Activated T-cell treated with anti-CD3 and anti-CD28 coated beads, Interleukin-2, amount 50 U/mL, for 24 hours (primary cell): ENCODE measurements around the gene KCNAB1.

Experiments used
- DNase-seq: peaks from one replicate; pipeline ENCODE4 v3.0.0-alpha.2; 2020
- H3K27ac Mint-ChIP-seq: 2 replicates; pipeline ENCODE4 v1.8.0; 2020; ENCODE audit warnings: mild to moderate bottlenecking, mixed read lengths
- H3K27me3 Mint-ChIP-seq: 2 replicates; pipeline ENCODE4 v1.8.0; 2020; ENCODE audit warnings: mixed read lengths
- H3K36me3 Mint-ChIP-seq: 2 replicates; pipeline ENCODE4 v1.8.0; 2020; ENCODE audit warnings: low read depth, mixed read lengths
- H3K4me1 Mint-ChIP-seq: 2 replicates; pipeline ENCODE4 v1.8.0; 2020; ENCODE audit warnings: low read depth, mixed read lengths
- H3K4me3 Mint-ChIP-seq: 2 replicates; pipeline ENCODE4 v1.8.0; 2020; ENCODE audit warnings: mild to moderate bottlenecking, moderate library complexity, mixed read lengths
- H3K9me3 Mint-ChIP-seq: 2 replicates; pipeline ENCODE4 v1.8.0; 2020; ENCODE audit warnings: mixed read lengths

Gene KCNAB1

DNA sequence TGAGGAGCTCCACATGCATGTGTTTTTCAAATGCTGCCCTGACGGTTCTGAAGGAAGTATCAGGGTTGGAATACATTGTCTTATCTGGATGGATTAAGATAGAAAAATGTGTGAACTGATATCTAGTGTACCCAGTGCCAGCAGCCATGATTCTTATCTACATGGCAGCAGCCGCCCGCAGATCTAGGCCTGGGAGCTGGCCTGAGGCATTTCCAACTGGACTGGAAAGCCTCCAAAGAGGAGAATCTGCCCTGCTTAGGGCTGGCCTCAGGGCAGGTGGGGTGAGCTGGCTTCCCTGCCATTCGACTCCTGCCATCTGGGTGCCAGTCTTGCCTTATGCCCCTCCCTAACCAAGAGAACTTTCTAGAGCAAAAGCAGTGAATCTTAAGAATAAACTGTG, 308.7 kb downstream of the KCNAB1 start:
- Mint-ChIP-seq H3K4me1 (no peaks in the 10 kb centered on the region), H3K4me3 (no peak overlapping the region), H3K9me3 (no peaks in the 10 kb centered on the region), H3K27ac (no peak overlapping the region), H3K27me3 (peaks cover 4% of the 10 kb centered on the region), H3K36me3 (no peaks in the 10 kb centered on the region)
- no peak for DNase-seq

DNA sequence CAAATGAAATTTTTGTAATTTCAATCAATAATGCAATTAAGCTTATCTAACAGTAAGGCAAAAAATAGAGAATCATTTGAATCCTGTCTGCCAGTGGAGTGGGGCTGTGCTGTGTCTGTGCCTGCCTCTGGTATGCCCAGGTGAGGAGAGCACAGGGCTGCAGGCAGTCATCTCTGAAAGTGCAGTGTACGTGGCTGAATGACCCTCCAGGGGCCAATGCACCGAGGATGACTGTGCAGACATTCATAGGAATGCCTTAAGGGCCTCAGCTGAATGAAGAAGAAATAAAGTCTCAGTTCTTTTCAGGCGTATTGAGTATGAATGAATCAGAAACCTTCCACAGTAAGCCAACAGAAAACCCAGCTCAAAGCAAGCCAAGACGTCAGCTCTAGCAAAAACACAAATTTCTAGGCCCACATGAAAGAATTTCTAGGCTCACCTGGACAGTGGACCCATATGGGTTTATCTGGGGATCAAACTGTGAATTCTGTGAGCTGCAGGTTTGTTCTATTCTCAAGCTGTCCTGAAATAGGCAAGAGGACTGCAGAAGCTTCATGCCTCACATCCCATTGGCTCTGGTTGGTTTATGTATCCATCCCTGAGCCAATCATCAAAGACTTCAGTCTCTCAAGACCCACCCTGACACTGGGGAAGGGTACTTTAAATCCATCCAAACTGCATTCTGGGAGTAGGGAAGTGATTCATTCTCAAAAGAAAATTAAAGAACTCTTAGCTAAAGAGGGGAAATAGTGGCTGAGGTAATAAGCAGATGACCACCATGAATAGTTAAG, 311.2 kb downstream of the KCNAB1 start:
- no peak overlapping the region for H3K27ac Mint-ChIP-seq
- H3K4me3 Mint-ChIP-seq = no peak overlapping the region

GRCh38 chr3:156432563-156432962, 312.2 kb downstream of the KCNAB1 start:
- Mint-ChIP-seq H3K9me3 (no peaks in the 10 kb centered on the region), H3K4me3 (no peak overlapping the region), H3K27ac (no peak overlapping the region), H3K36me3 (no peaks in the 10 kb centered on the region), H3K27me3 (peaks cover 19% of the 10 kb centered on the region), H3K4me1 (no peaks in the 10 kb centered on the region)
- no peak for DNase-seq

More for the DNA sequence above, 311.2 kb downstream of the KCNAB1 start:
- no peaks in the 10 kb centered on the region for H3K36me3 Mint-ChIP-seq
- H3K27me3 Mint-ChIP-seq = peaks cover 15% of the 10 kb centered on the region
- no peaks in the 10 kb centered on the region for H3K4me1 Mint-ChIP-seq
- H3K9me3 Mint-ChIP-seq = no peaks in the 10 kb centered on the region
- no peak for DNase-seq

DNA sequence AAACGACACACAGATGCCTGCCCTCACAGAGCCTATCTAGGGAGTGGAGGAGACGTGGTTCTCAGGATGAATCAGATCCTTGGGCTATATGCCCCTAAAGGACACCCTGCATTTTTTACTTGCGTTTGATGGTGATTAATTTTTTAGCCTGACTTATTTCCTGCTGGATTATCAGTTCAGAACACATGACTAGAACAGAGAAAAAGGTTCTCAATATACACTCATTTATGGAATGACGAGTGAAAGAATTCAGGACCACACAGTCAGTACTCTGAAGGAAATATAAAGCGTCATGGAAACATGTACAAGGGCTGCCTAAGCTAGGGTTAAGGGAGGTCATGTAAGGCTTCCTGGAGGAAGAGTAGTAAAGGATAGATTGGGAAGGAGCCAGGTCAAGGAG, 312.8 kb downstream of the KCNAB1 start:
- Mint-ChIP-seq H3K27me3 (peaks cover 19% of the 10 kb centered on the region), H3K4me3 (no peak overlapping the region), H3K36me3 (no peaks in the 10 kb centered on the region), H3K27ac (no peak overlapping the region), H3K4me1 (no peaks in the 10 kb centered on the region), H3K9me3 (no peaks in the 10 kb centered on the region)
- no peak for DNase-seq

DNA sequence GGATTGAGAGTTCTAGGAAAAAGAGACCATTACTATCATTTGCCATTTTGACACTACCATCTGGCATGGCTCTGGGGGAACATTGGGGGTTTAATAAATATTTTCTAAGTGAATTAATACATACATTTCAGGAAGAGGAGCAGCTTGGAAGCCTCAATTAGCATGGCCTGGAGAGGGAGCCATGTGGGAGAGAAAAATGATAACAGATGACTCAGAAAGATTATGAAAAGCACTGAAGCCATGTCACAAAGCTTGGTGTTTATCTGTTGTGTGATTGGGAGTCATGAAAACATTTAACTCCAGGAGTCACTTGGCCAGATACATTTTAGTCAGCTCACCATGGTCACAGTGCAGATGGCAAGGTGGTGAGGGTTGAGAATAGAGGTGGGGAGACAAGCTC, 313.5 kb downstream of the KCNAB1 start:
- H3K4me3 Mint-ChIP-seq = no peak overlapping the region
- H3K27ac Mint-ChIP-seq = no peak overlapping the region
- no peaks in the 10 kb centered on the region for H3K36me3 Mint-ChIP-seq
- H3K9me3 Mint-ChIP-seq = no peaks in the 10 kb centered on the region
- H3K4me1 Mint-ChIP-seq = no peaks in the 10 kb centered on the region
- DNase-seq = no peak
- H3K27me3 Mint-ChIP-seq = peaks cover 19% of the 10 kb centered on the region

DNA sequence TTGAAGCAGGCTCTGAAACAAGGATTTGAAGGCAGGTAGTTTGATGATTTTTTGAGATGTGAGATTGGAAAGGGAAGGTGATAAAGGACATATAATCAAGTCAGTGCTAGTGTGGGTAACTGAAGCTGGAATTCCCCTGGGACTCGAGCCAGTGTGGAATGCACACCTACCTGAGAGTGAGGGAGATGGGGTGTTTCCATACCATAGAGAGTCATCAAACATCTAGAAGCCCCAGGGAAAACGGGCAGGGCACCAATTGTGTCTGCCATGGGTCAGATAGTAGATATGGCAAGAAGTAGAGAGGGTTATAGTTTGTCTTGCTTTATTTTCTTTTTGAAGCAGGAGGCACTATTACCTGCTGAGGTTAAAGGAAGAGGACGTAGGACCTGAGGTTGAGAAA, 314.5 kb downstream of the KCNAB1 start:
- Mint-ChIP-seq H3K27me3 (peaks cover 24% of the 10 kb centered on the region), H3K4me3 (no peak overlapping the region), H3K4me1 (no peaks in the 10 kb centered on the region), H3K36me3 (no peaks in the 10 kb centered on the region), H3K9me3 (no peaks in the 10 kb centered on the region), H3K27ac (no peak overlapping the region)
- DNase-seq = no peak

- H3K9me3 Mint-ChIP-seq = no peaks in the 10 kb centered on the region
- no peak overlapping the region for H3K4me3 Mint-ChIP-seq
- no peak overlapping the region for H3K27ac Mint-ChIP-seq
- peaks cover 15% of the 10 kb centered on the region for H3K27me3 Mint-ChIP-seq
- no peaks in the 10 kb centered on the region for H3K36me3 Mint-ChIP-seq
- no peaks in the 10 kb centered on the region for H3K4me1 Mint-ChIP-seq
- no peak for DNase-seq
Measured at GRCh38 chr3:156443079-156443478, 322.7 kb downstream of the KCNAB1 start.

- H3K27me3 Mint-ChIP-seq = peaks cover 10% of the 10 kb centered on the region
- H3K27ac Mint-ChIP-seq = no peak overlapping the region
- no peaks in the 10 kb centered on the region for H3K36me3 Mint-ChIP-seq
- no peaks in the 10 kb centered on the region for H3K4me1 Mint-ChIP-seq
- no peak for DNase-seq
- H3K9me3 Mint-ChIP-seq = no peaks in the 10 kb centered on the region
- H3K4me3 Mint-ChIP-seq = no peak overlapping the region
Measured at GRCh38 chr3:156445117-156446090, 325.0 kb downstream of the KCNAB1 start.

- Mint-ChIP-seq H3K4me1 (no peaks in the 10 kb centered on the region), H3K27me3 (peaks cover 6% of the 10 kb centered on the region), H3K36me3 (no peaks in the 10 kb centered on the region), H3K27ac (no peak overlapping the region), H3K9me3 (no peaks in the 10 kb centered on the region), H3K4me3 (no peak overlapping the region)
- DNase-seq = peak; percentile 32
Measured at GRCh38 chr3:156448300-156448699, 327.9 kb downstream of the KCNAB1 start.

DNA sequence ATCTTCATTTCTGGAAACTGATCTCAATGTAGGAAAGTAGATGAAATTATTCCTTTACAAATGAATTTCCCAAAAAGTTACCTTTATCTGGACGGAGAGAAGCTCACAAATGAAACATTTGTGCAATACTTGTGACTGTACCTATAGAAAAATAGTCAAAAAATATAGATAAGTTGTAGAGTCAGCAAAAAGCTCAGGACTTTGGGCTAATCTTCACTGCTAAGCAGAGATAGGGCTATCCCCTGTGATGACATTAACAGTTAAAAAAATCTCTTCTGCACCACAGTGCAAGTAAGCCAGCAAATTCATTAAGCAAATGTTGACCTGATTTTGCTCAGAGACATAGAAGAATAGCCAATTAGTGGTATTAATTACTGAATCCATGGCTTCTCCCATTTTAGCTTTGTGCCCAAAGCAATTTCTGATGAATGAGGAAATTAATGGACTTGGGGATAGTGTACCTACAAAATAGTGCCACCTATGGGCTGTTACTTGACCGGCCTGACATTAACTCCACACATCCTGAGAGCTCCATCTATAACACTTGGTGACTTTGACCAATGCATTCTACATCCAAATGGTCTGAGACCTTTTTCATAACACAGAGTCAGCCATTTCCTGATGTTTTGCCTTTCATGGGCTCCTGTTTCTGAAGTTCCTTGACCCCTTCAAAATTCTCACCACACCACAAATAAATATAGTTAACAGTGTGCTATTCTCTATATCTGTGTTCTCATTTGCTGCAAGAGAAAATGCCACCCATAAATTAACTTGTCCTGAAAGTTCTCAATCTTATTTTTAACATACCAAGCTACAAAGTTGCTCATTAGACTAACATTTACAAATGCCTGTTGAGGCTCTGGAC, 329.6 kb downstream of the KCNAB1 start:
- Mint-ChIP-seq H3K4me3 (no peak overlapping the region), H3K27me3 (peaks cover 6% of the 10 kb centered on the region), H3K27ac (no peak overlapping the region), H3K36me3 (no peaks in the 10 kb centered on the region), H3K9me3 (no peaks in the 10 kb centered on the region), H3K4me1 (no peaks in the 10 kb centered on the region)
- DNase-seq = no peak

DNA sequence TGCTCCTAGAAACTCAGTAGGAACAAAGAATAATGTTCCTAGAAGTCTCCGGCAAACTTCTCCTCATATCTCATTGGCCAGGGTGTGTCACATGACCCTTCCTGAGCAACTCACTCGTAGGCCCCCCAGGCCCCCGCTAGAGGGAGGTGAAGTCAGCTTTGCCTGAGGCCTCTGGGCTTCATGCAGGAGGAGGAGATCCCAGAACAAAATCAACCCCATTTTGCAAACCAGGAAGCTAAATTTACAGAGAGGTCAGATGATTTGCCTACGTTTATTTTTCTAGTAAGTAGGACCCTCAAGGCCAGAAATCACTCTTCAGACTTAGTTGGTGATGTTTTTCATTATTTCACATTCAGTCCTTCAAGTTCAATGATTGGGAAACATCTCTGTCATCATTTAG, 335.5 kb downstream of the KCNAB1 start:
- Mint-ChIP-seq H3K27ac (no peak overlapping the region), H3K36me3 (no peaks in the 10 kb centered on the region), H3K9me3 (no peaks in the 10 kb centered on the region), H3K27me3 (no peaks in the 10 kb centered on the region), H3K4me3 (no peak overlapping the region), H3K4me1 (no peaks in the 10 kb centered on the region)
- no peak for DNase-seq

DNA sequence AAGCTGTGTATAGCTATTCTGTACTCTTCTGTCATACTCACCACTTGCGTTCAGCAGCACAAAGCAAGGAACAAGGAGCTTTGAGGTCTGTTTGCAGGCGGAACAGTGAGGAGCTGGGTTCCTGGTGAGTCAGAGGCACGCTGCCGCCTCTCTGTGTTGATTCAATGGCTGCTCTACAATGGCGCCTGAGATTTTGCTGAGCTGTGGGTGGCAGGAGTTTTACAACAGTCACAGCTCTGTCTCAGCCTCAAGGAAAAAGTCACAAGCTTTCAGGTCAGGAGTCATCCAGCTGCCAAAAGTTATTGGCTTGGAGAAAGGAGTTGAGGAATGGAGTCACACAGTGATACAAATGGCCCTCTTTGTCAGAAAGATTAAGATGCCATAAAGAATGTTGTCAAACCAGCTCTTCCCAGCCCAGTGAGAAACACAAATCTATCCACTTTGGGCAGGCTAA, 336.4 kb downstream of the KCNAB1 start:
- no peaks in the 10 kb centered on the region for H3K9me3 Mint-ChIP-seq
- H3K4me1 Mint-ChIP-seq = no peaks in the 10 kb centered on the region
- H3K27ac Mint-ChIP-seq = no peak overlapping the region
- no peak for DNase-seq
- no peaks in the 10 kb centered on the region for H3K36me3 Mint-ChIP-seq
- no peaks in the 10 kb centered on the region for H3K27me3 Mint-ChIP-seq
- H3K4me3 Mint-ChIP-seq = no peak overlapping the region

DNA sequence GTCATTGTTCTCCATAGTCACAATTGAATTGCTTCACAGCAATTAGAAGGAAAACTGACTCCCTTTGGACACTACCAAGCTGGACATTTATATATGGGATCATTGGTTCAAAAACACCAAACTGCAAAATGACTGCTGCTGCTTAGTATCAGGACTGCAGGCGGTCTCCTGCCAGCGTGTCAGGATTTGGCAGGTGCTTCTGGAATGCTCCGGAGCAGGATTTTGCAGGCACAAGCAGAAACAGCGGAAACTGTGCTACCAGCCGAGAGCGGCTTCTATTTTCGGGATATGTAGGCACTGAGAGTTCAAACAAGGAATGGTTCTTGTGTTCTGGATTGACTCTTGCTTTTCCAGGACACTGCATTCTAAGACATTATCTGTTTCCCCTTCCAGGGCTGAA, 339.1 kb downstream of the KCNAB1 start:
- H3K4me3 Mint-ChIP-seq = no peak overlapping the region
- H3K4me1 Mint-ChIP-seq = no peaks in the 10 kb centered on the region
- no peak overlapping the region for H3K27ac Mint-ChIP-seq
- peaks cover 3% of the 10 kb centered on the region for H3K27me3 Mint-ChIP-seq
- no peaks in the 10 kb centered on the region for H3K9me3 Mint-ChIP-seq
- no peaks in the 10 kb centered on the region for H3K36me3 Mint-ChIP-seq
- no peak for DNase-seq

DNA sequence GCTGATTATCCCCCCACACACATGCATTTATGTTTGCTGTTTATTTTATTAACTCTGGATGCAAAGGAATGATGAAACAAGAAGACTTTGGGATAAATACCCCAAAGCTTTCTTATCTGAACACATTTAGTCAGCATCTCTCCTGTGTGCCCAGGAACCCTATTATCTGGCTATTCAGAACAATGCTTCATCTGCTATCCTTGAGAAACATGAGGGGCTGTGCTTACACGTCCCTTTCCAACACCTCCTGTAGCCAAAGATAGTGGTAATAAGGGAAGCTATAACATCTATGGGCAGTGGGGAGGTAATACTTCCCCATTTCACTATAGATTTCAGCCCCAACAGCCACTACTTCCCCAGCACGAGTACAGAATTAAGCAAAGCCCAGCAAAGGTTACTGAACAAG, 339.8 kb downstream of the KCNAB1 start:
- Mint-ChIP-seq H3K27ac (no peak overlapping the region), H3K27me3 (peaks cover 3% of the 10 kb centered on the region), H3K4me1 (no peaks in the 10 kb centered on the region), H3K4me3 (no peak overlapping the region), H3K9me3 (no peaks in the 10 kb centered on the region), H3K36me3 (no peaks in the 10 kb centered on the region)
- DNase-seq = no peak
